IgD-negative memory B cell (primary cell): ENCODE measurements around the gene VMAC. TPM values are rescaled to one million over a fixed set of nuclear protein-coding genes. Genes with fewer than 3 reads are reported as not detected.
"Not testable (repeated sequence)": the region's sequence is repeated elsewhere in the genome, so short reads cannot be mapped to it uniquely, and the experiment has no call there.

Experiments
- H3K27ac Mint-ChIP-seq, 3 donors: one replicate each; pipeline ENCODE4 v1.8.0; 2020 to 2022; ENCODE audit warnings: mild to moderate bottlenecking in 3 of 3, mixed read lengths in 3 of 3, moderate library complexity in 1 of 3
- H3K27me3 Mint-ChIP-seq: one replicate; pipeline ENCODE4 v1.8.0; 2021; ENCODE audit warnings: mixed read lengths
- H3K36me3 Mint-ChIP-seq: one replicate; pipeline ENCODE4 v1.8.0; 2020; ENCODE audit warnings: mild to moderate bottlenecking, mixed read lengths
- H3K4me1 Mint-ChIP-seq, 3 donors: one replicate each; pipeline ENCODE4 v1.8.0; 2020 to 2022; ENCODE audit warnings: mixed read lengths in 3 of 3, mild to moderate bottlenecking in 1 of 3
- H3K4me3 Mint-ChIP-seq, 4 donors: one replicate each; pipeline ENCODE4 v1.8.0; 2020 to 2022; ENCODE audit warnings: mild to moderate bottlenecking in 4 of 4, mixed read lengths in 4 of 4, moderate library complexity in 3 of 4
- H3K9me3 Mint-ChIP-seq, 3 donors: one replicate each; pipeline ENCODE4 v1.8.0; 2020 to 2021; ENCODE audit warnings: mixed read lengths in 3 of 3, mild to moderate bottlenecking in 1 of 3
- polyA plus RNA-seq: library from polyadenylated mRNA; unstranded; fragments of 300-500 nt; fragmentation: Illumina TruSeq; gene quantifications from one replicate; pipeline ENCODE4 v1.2.3, GENCODE V29; 2021

Gene VMAC, protein sequence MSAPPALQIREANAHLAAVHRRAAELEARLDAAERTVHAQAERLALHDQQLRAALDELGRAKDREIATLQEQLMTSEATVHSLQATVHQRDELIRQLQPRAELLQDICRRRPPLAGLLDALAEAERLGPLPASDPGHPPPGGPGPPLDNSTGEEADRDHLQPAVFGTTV
- polyA plus RNA-seq = 4.2 TPM

DNA sequence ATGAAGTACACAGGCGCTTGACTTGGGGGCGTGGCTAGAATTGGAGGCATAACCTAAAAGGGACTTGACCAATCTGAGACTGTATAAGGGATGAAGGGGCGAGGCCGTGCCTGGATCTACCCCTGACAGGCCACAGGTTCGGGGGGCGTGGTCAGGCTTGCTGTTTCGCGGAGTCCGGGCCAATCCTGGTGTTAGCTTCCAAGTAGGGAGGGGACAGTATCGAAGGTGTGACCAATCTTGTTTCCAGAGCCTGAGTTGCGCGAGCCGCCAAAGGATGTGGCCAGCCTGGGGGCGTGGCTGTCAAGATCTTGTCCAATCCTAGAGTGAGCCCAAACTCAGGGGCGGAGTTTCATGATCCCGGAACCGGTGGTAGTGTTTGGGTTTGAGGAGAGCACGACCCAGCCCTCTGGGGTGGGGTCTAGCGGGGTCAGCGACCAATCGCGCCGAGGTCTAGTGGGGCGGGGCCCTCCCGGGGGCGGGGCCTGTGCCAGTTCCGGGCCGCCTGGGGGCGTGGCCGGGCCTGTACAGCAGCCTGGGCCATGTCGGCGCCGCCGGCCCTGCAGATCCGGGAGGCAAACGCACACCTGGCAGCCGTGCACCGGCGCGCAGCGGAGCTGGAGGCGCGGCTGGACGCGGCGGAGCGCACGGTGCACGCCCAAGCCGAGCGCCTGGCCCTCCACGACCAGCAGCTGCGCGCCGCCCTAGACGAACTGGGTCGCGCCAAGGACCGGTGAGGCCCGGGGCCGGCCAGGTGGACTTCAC is at the start of gene VMAC:
Gene VMAC, plus strand, starts transcription at position 521 of the 762 bp plus-strand sequence. Its CDS starts 19 bp downstream, at position 540.
- peak within 1 kb of the TSS; percentile 85 to 99 (median 94) for H3K4me3 Mint-ChIP-seq
- no peaks in the 10 kb centered on the region for H3K9me3 Mint-ChIP-seq
- H3K27ac Mint-ChIP-seq = peak within 1 kb of the TSS; percentile 87 to 99 (median 98)
- H3K36me3 Mint-ChIP-seq = no peaks in the 10 kb centered on the region
- H3K4me1 Mint-ChIP-seq = peaks cover 0 to 20% (median 20%) of the 10 kb centered on the region in 3 donors
- H3K27me3 Mint-ChIP-seq = no peaks in the 10 kb centered on the region

DNA sequence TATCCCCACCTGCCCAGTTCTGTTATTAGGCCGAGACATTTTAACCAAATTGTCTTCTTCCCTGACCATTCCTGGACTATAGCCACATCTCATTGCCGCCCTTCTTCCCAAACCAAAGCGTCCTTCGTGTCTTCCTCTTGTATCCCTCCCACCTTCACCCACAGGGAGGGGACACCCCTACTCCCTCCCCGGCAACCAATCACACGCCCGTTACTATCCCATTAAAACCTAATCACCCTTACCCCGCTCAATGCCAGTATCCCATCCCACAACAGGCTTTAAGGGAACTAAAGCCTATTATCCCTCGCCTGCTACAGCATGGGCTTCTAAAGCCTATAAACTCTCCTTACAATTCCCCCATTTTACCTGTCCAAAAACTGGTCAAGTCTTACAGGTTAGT is 49.5 kb upstream of the VMAC start:
- H3K36me3 Mint-ChIP-seq, H3K9me3 Mint-ChIP-seq, H3K4me3 Mint-ChIP-seq, H3K4me1 Mint-ChIP-seq, H3K27me3 Mint-ChIP-seq, H3K27ac Mint-ChIP-seq: not testable (repeated sequence)

GRCh38 chr19:5857203-5858081 is 47.2 kb upstream of the VMAC start:
- Mint-ChIP-seq H3K9me3 (no peaks in the 10 kb centered on the region), H3K4me1 (no peaks in the 10 kb centered on the region), H3K27ac (no peak overlapping the region), H3K36me3 (peaks cover 1% of the 10 kb centered on the region), H3K4me3 (no peak overlapping the region), H3K27me3 (peaks cover 8% of the 10 kb centered on the region)

- Mint-ChIP-seq H3K9me3 (no peaks in the 10 kb centered on the region), H3K27me3 (peaks cover 8% of the 10 kb centered on the region), H3K4me1 (no peaks in the 10 kb centered on the region), H3K4me3 (no peak overlapping the region), H3K36me3 (peaks cover 1% of the 10 kb centered on the region), H3K27ac (no peak overlapping the region)
Observed at GRCh38 chr19:5863030-5863665, 41.5 kb upstream of the VMAC start.

DNA sequence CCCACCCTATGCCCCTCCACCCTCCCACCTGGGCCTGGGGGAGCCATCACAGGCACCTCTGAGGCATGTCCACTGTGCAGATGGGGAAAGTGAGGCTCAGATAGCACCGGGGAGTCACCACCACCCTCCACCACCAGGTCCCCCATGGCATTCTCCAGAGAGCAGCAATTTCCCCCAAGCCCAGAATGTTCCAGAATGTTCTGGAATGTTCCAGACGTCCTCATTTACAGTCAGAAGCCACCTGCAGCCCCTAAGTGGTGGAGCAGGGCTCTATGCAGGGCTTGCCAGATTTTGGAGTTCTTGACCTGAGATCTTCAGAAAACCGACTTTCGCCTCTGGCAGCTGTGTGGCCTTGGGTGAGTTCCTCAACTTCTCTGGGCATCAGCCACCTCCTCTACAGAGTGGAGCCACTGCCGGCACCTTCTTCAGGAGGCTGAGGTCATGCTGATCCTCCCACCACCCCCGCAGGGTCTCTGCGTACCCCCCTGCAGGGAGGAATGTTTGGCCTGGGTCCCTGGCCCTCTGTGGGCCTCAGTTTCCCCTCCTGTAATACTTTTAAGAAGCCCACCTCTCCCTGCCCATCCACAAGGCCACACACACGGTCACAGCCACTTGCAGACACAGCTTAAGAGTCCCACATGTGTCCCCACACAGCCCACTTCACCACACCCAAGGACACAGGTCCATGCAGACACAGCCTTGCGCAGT is 40.5 kb upstream of the VMAC start:
- Mint-ChIP-seq H3K36me3 (peaks cover 1% of the 10 kb centered on the region), H3K9me3 (no peaks in the 10 kb centered on the region), H3K27me3 (peaks cover 6% of the 10 kb centered on the region), H3K27ac (no peak overlapping the region), H3K4me1 (no peaks in the 10 kb centered on the region), H3K4me3 (peak overlapping the region in 1 of 4 donors; percentile 11)

GRCh38 chr19:5864725-5865486 is 39.8 kb upstream of the VMAC start:
- no peaks in the 10 kb centered on the region for H3K4me1 Mint-ChIP-seq
- H3K36me3 Mint-ChIP-seq = peaks cover 1% of the 10 kb centered on the region
- no peak overlapping the region for H3K27ac Mint-ChIP-seq
- peak overlapping the region in 1 of 4 donors; percentile 11 for H3K4me3 Mint-ChIP-seq
- no peaks in the 10 kb centered on the region for H3K9me3 Mint-ChIP-seq
- peaks cover 6% of the 10 kb centered on the region for H3K27me3 Mint-ChIP-seq

DNA sequence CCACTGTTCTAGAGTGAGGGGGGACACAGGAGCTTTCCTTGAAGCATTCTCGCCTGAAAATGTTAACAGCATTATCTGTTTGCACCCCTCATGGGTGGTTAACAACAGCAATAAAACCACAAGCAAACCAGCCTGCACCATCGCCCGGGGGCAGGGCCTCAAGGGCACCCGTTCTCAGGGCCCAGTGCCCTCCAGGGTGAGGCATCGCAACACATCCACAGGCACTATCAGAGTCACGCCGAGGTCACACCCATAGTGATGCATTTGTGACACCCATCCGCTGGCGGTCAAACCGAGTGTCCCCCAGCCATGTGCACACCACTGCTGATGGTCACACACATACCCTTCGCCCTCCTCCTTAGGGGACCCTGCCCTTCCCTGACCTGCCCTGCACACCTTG is 38.9 kb upstream of the VMAC start:
- Mint-ChIP-seq H3K27ac (no peak overlapping the region), H3K4me3 (no peak overlapping the region)

DNA sequence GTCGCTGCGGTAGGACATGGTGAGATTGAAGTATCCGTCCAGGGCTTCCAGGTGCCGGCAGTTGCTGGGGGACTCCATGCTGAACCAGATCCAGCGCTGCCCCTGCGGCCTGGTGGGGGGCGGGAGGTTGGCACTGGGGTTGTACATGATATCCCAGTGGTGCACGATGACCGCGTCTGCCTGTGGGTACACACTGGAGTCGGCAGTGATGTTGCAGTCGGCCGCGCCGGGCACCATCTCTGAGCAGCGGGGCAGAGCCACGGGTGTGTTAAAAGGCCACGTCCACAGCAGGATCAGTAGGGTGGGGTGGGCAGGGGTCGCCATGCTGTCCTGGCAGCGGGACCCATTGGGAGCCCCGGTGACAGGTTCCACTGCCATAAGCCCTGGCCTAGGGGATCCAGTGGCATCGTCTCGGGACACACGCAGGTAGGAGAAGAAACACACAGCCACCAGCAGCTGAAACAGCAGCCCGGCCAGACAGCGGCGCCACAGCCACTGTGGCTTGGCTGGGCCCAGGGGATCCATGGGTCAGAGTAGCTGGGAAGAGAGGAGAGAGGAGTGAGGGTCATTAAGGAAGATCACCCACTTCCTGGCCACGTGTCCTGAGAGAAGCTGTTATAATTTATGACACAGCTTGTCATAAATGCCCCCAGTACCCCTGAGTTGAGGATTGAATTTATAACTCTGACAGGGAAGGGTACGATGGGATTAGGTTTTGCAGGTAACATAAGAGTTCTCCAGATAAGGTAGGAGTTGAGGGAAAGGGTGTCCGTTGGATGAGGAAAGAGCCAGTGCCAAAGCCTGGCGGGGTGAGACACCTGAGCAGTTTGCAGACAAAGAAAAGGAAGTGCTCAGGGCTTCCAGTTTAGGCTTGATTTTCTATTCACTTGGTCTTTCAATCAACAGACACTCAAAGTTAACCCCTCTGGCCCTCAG is 37.2 kb upstream of the VMAC start:
- Mint-ChIP-seq H3K27me3 (peaks cover 5% of the 10 kb centered on the region), H3K9me3 (peaks cover 0 to 2% (median 0%) of the 10 kb centered on the region in 3 donors), H3K36me3 (peaks cover 1% of the 10 kb centered on the region), H3K4me3 (no peak overlapping the region), H3K4me1 (no peaks in the 10 kb centered on the region), H3K27ac (no peak overlapping the region)

More for the DNA sequence above, 38.9 kb upstream of the VMAC start:
- Mint-ChIP-seq H3K36me3 (peaks cover 1% of the 10 kb centered on the region), H3K4me1 (no peaks in the 10 kb centered on the region), H3K9me3 (no peaks in the 10 kb centered on the region), H3K27me3 (peaks cover 6% of the 10 kb centered on the region)

DNA sequence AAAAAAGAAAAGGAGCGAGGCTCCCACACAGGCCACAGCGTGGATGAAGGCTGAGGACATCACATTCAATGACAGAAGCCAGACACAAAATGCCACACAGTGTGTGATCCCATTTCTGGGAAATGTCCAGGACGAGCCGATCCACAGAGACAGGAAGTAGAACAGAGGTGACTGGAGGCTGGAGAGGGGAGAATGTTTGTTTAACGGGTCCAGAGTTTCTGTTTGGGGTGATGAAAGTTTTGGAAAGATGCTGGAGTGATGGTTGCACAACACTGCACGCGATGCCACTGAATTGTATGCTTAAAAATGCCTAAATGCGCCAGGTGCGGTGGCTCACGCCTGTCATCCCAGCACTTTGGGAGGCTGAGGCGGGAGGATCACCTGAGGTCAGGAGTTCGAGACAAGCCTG is 33.7 kb upstream of the VMAC start:
- Mint-ChIP-seq H3K27ac (no peak overlapping the region), H3K4me1 (no peaks in the 10 kb centered on the region), H3K27me3 (peaks cover 6% of the 10 kb centered on the region), H3K36me3 (peaks cover 1% of the 10 kb centered on the region), H3K4me3 (no peak overlapping the region), H3K9me3 (peaks cover 0 to 2% (median 0%) of the 10 kb centered on the region in 3 donors)

GRCh38 chr19:5873617-5874199 is 31.0 kb upstream of the VMAC start:
- Mint-ChIP-seq H3K27ac (no peak overlapping the region), H3K4me3 (no peak overlapping the region), H3K27me3 (peaks cover 6% of the 10 kb centered on the region), H3K36me3 (no peaks in the 10 kb centered on the region), H3K9me3 (peaks cover 0 to 2% (median 0%) of the 10 kb centered on the region in 3 donors), H3K4me1 (no peaks in the 10 kb centered on the region)

DNA sequence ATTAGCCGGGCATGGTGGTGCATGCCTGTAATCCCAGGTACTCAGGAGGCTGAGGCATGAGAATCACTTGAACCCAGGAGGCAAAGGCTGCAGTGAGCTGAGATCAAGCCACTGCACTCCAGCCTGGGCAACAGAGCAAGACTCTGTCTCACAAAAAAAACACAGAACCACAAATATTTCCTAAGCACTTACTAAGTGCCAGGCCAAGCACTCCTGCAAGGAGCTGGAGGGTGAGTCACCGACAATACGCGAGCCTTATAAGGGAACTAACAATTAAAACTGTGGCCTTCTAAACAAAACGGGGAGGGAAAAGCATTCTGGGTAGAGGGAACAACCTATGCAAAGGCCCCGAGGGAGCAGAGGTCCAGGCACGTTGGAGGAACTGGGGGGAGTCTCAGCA is 30.2 kb upstream of the VMAC start:
- not testable (repeated sequence) for H3K9me3 Mint-ChIP-seq, H3K4me3 Mint-ChIP-seq, H3K27ac Mint-ChIP-seq, H3K4me1 Mint-ChIP-seq, H3K36me3 Mint-ChIP-seq, H3K27me3 Mint-ChIP-seq

DNA sequence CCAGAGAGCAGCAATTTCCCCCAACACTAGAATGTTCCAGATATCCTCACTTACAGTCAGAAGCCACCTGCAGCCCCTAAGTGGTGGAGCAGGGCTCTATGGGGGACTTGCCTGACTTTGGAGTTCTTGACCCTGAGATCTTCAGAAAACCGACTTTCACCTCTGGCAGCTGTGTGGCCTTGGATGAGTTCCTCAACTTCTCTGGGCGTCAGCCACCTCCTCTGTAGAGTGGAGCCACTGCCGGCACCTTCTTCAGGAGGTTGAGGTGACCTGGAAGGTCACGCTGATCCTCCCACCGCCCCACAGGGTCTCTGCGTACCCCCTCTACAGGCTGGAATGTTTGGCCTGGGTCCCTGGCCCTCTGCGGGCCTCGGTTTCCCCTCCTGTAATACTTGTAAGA is 27.2 kb upstream of the VMAC start:
- no peaks in the 10 kb centered on the region for H3K36me3 Mint-ChIP-seq
- peaks cover 9% of the 10 kb centered on the region for H3K27me3 Mint-ChIP-seq
- H3K9me3 Mint-ChIP-seq = no peaks in the 10 kb centered on the region
- H3K4me1 Mint-ChIP-seq = no peaks in the 10 kb centered on the region
- H3K4me3 Mint-ChIP-seq = no peak overlapping the region
- no peak overlapping the region for H3K27ac Mint-ChIP-seq

- Mint-ChIP-seq H3K27ac (no peak overlapping the region), H3K27me3 (peaks cover 9% of the 10 kb centered on the region), H3K9me3 (no peaks in the 10 kb centered on the region), H3K4me3 (no peak overlapping the region), H3K4me1 (no peaks in the 10 kb centered on the region), H3K36me3 (no peaks in the 10 kb centered on the region)
Observed at GRCh38 chr19:5877882-5878281, 26.8 kb upstream of the VMAC start.
